ENCODE results near the gene RPL13A.
A peak's percentile ranks its signal among the peaks of the same experiment; 100 is the strongest.
"Not testable (repeated sequence)": the region's sequence is repeated elsewhere in the genome, so short reads cannot be mapped to it uniquely, and the experiment has no call there.

RPL13A gene

GRCh38 chr19:49487277-49488045 lies at the start of gene RPL13A:
TSS of gene RPL13A (plus strand) at chr19:49487608. CDS start at chr19:49487630, 22 bp downstream.
- DNase-seq (ENCODE audit: low read depth): peak; percentile 100

DNA sequence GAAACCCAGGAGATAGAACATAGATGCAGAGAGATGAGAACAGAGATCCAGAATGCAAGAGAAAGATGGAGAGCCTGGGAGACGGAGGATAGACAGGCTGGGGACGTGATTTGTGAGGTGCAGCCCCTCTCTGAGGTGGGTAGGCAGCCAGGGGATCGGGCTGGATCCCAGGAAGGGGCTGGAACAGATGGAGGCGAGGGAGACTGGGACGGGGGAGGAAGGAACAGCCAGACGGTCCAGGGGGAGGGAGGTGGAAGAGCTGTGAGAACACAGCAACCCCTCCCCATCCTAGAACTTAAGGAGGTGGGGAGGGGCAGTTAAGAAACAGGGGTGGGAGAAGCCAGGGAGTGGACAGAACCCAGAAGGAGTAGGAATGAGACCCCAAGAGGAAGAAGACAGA lies 49.1 kb upstream of the RPL13A start:
- no peak for DNase-seq (ENCODE audit: low read depth)

DNA sequence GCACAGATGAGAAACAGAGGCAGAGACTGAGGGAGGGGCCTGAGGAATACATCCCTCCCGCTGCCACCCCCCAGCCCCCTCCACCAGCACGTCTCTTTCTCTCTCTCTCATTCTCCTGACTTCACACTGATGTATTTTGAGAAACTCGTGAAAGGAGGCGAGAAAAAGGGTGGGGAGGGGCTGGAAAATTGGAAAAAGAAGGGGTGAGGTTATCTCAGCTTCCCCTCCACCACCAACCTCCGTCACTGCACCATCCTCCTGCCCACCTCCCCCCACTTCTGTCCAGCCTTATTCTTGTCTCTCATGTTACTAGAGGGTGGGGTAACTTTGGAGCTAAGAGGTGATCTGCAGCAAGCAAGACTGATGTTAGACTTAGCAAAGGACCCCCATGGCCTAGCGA lies 47.6 kb upstream of the RPL13A start:
- DNase-seq (ENCODE audit: low read depth): no peak

DNA sequence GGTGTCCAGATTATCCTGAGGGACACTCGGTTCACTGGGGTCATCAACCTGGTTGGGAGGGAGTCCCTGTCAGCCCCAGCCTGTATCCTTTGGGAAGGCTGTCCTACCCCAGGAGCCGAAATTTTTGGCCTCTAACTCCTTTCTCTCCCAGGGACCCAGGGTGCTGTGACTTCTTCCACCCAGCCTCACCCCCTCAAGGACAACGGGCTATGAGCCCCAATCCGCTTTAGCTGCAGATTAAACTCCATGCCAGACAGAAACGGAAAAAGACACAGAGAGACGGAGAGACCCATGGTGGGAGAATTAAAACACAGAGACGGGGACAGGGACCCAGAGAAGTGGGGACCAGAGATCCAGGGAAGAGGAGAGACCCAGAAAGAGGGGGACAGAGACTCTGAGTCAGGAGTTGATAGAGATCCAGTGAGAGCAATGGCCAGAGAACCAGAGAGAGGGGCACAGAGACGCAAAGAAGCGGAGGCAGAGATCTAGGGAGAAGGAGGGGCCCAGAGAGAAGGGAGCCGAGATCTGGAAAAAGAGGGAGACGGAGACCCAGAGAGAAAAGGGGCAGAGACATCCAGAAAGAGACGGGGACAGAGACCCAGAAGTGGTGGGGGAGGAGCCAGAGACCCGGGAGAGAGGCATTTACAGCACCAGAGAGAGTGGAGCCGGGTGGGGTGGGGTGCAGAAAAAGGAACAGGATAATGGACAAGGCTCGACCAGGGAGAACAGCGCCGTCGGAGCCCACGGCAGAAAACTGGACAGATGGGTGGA lies 46.8 kb upstream of the RPL13A start:
- DNase-seq (ENCODE audit: low read depth): no peak

- no peak for DNase-seq (ENCODE audit: low read depth)
These were observed 46.0 kb upstream of the RPL13A start, which contains the start of gene SLC17A7 for GRCh38 chr19:49441210-49441959. TSS of gene SLC17A7 (minus strand) at chr19:49441527. CDS start at chr19:49441379, 148 bp downstream.

GRCh38 chr19:49441960-49442350 lies 45.5 kb upstream of the RPL13A start:
- DNase-seq (ENCODE audit: low read depth): no peak

DNA sequence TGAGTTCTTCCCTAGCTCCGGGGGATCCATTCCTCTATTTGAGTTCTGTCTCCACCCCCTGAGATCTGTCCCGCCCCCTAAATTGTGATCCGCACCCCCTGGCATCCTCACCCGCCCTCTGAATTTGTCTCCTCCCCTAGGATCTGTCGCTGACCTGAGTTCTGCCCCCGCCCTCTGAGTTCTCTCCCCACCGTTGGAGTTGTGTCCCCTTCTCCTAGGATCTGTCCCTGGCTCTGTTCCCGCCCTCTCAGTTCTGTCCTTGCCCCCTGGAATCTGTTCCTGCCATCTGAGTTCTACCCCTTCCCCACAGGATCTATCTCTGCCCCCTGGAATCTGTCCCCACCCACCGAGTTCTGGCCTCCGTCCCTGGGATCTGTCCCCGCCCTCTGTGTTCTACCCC lies 45.1 kb upstream of the RPL13A start:
- DNase-seq (ENCODE audit: low read depth): no peak

- DNase-seq (ENCODE audit: low read depth): no peak
These were observed 44.5 kb upstream of the RPL13A start for GRCh38 chr19:49442771-49443365.

DNA sequence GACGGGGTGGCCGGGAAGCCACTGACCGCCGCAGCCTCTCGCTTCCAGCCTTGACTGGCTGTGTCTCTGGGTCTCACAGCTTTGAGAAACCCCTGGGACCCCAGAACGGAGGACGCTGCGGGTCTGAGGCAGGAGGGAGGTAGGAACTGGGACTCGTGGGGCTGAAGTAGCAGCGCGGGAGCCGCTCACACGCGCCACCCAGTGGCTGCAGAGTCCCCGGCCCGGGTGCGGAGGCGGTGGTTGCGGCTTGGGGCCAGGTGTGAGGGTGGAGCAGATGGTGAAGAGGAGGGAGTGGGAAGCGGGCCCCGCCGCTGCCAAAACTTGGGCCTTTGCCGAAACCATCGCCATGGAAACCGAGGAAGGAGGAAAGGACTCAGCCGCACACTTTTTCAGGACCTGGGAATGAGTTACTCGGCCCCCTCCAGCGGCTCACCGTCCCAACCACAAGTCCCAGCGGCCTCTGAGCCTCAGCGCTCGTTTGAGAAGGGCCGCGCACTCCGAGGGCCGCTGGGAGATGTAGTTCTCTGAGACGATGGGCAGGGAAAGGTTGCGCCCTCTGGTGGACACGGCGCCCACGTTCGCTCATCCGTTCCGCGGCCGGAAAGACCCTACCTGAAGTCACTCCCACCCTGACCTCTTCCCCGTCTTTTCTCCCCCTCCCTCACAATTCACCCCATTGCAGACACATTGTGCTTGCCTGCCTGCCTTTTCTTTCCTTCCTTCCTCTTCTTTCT lies 43.9 kb upstream of the RPL13A start:
- peak; percentile 87 for DNase-seq (ENCODE audit: low read depth)

DNA sequence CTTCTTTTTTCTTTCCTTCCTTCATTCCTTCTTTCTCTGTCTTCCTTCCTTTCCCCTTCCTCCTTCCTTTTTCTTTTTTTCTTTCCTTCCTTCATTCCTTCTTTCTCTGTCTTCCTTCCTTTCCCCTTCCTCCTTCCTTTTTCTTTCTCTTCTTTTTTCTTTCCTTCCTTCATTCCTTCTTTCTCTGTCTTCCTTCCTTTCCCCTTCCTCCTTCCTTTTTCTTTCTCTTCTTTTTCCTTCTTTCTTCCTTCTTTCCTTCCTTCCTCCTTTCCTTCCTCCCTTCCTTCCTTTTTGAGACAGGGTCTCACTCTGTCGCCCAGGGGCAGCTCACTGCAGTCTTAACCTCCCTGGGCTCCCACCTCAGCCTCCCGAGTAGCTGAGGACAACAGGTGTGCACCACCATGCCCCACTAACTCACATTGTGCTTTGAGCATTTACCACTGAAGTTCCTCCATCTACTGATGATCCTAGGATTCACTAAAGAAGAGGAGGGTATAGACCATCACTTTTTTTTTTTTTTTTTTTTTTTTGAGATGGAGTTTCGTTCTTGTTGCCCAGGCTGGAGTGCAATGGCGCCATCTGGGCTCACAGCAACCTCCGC lies 43.2 kb upstream of the RPL13A start:
- DNase-seq (ENCODE audit: low read depth): not testable (repeated sequence)

DNA sequence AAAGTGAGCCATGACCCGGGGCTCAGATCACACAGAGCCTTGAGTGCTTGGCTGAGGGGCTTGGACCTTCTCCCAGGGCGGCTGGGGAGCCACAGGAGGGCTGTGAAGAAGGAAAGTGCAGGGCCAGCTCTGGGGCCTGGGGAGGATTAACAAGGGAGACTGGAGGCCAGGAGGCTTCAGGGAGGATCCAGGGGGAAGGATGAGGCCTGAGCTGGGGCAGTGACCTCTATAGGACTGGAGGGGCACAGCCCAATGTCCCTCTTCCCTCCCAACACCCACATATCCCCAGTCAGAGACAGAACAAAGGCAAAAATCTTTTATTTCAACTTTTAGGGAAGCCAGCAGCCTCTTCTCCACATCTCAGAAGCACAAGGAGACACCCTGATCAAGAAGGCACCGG lies 41.4 kb upstream of the RPL13A start:
- no peak for DNase-seq (ENCODE audit: low read depth)

DNA sequence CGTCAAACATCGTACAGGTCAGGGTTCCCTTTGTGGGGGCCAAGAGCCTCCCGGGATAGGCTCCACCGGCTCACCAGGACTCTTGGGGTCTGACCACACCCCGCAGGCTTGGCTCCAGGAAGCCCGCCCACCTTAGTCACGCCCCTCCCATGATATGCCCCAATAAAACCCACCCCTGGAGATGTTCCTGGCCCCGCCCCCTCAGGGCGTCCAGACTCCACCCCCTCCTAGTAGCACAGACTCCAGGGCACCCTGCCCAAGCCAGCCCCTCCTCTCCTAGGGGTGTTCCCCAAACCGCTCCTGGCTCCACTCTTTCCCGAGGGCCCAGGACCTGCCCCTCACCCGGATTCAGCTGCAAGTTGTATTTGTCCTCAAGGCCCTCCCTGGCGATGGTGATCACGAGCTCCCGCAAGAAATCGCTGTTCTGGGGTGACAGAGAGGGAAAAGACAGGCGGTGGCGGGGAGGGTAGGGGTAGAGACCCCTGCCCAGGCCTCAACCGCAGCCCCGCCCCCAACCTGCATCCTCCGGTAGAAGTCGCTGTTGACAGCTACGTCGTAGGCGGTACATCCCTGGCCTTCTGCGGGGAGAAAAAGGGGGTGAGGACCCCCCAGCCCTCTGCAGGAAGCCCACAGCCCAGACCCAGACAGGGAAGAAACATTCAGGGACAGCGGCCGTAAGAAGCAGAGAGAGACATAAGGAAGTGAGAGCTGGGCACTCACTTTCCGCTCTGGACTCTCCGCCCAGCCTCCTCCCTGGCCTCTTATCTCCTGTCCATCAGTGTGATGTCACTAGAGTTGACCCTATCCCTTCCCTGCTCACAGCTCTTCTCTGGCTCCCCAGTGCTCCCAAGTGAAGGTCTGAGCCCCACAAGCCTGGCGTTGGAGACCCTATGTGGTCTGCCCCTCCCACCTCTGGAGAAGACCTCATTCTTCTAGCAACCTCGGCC lies 39.6 kb upstream of the RPL13A start:
- DNase-seq (ENCODE audit: low read depth): no peak

- no peak for DNase-seq (ENCODE audit: low read depth)
These were observed 39.0 kb upstream of the RPL13A start for GRCh38 chr19:49448432-49448786.

- no peak for DNase-seq (ENCODE audit: low read depth)
These were observed 37.0 kb upstream of the RPL13A start for GRCh38 chr19:49450405-49450804.

DNA sequence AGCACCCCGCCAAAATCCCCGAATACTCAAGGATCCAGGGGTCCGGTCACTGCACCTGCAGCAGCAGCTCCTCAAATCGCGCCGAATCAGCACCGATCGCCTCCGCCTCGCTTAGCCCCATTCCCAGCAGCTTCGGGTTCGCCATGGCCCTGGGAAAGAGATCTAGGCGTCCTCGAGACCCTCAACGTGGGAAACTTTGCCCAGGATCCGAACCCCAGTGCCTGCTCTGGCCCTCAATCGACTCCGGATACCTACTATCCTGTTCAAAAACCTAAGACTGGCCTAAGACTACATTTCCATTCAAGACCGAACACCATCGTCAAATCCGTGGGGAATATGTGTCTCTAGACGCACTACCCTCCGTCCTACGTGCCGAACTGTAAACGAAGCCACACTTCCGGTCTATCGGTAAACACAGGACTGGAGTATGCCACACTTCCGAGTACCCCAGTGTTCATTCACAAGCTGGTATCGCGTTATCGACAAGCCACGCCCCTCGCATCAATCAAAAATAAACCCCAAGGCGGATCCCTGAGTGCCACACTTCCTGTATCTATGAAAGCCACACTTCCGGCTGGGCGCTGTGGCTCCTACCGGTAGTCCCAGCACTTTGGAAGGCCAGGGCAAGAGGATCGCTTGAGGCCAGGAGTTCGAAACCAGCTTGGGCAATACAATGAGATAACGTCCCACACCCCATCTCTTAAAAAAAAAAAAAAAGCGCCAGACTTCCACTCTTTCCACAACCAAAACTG lies 35.8 kb upstream of the RPL13A start, which contains the start of gene PIH1D1:
Gene PIH1D1, minus strand, starts transcription at position 385 of the 752 bp plus-strand sequence. Its CDS starts 240 bp downstream, at position 145.
- DNase-seq (ENCODE audit: low read depth): peak; percentile 91

GRCh38 chr19:49453013-49453756 lies 34.2 kb upstream of the RPL13A start, which contains the start of gene ALDH16A1:
TSS of gene ALDH16A1 (plus strand) at chr19:49453225. CDS start at chr19:49453332, 107 bp downstream.
- DNase-seq (ENCODE audit: low read depth): peak; percentile 96

DNA sequence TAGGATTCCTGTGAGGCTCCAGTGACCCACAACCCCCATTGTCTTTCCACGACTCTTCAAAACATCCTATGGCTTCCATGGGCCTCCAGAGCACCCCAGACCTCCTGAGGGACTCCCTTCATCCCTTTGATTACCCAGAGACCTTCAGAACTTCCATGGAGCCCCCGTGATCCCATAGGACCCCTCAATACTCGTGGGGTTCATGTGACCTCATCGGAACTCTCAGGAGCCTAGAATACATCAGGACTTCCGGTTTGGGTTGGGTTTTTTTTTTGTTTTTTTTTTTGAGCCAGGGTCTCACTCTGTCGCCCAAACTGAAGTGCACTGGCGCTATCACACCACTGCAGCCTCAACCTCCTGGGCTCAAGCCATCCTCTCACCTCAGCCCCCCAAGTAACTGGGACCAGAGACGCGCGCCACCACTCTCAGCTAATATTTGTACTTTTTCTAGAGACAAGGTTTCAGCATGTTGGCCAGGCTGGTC lies 33.6 kb upstream of the RPL13A start:
- DNase-seq (ENCODE audit: low read depth): no peak

GRCh38 chr19:49455773-49456172 lies 31.6 kb upstream of the RPL13A start:
- no peak for DNase-seq (ENCODE audit: low read depth)

All from stimulated activated CD8-positive, alpha-beta memory T cell treated with anti-CD3 and anti-CD28 coated beads, Interleukin-12 subunit alpha, Interleukin-12 subunit beta, amount 100 ng/mL, for 1 hour (primary cell).